Gastroesophageal sphincter (tissue), 3 donors: ENCODE measurements around the gene OMP.

Experiments
- EP300 ChIP-seq: sonication (generic); formaldehyde crosslinking; IDR thresholded peaks from one replicate; pipeline ENCODE4 v1.6.1; 2017; ENCODE audit warnings: antibody characterized with exemption, mild to moderate bottlenecking
- TF ChIP-seq, protein P1 (sequence below), 4 experiments: fragments of 200-600 bp in 2 of 4; fragments of 450-650 bp in 2 of 4; sonication (generic) in 1 of 4; IDR thresholded peaks; one replicate each; pipeline ENCODE4 v1.5.1; 2017 to 2019; ENCODE audit warnings: antibody characterized with exemption in 4 of 4, mild to moderate bottlenecking in 2 of 4, moderate library complexity in 2 of 4

DNA sequence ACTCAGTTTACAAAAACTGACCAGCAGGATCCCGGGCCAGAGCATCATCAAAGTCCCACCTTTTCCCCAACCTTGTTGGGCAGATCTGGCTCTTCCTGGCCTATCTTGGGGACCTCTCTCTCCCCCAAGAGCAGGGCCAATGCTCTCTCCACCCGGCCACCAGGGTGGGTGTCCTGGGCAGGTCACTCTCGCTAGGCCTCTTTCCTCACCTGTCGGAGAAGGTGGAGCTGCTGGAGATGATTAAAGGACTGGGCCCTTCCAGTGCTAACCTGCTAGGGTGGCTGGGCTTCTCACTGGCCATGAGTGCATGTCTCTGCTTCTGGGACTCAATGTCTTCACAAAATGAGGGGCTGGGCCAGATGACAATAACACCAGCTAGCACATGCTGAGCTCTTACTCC lies 38.8 kb upstream of the OMP start:
- TF ChIP-seq EP300 = no peak
- TF ChIP-seq, protein P1, sequence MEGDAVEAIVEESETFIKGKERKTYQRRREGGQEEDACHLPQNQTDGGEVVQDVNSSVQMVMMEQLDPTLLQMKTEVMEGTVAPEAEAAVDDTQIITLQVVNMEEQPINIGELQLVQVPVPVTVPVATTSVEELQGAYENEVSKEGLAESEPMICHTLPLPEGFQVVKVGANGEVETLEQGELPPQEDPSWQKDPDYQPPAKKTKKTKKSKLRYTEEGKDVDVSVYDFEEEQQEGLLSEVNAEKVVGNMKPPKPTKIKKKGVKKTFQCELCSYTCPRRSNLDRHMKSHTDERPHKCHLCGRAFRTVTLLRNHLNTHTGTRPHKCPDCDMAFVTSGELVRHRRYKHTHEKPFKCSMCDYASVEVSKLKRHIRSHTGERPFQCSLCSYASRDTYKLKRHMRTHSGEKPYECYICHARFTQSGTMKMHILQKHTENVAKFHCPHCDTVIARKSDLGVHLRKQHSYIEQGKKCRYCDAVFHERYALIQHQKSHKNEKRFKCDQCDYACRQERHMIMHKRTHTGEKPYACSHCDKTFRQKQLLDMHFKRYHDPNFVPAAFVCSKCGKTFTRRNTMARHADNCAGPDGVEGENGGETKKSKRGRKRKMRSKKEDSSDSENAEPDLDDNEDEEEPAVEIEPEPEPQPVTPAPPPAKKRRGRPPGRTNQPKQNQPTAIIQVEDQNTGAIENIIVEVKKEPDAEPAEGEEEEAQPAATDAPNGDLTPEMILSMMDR (IDR thresholded peaks at IDR 0.05) = no peak
